Measurements from ENCODE around the gene CDCP1.

DNA sequence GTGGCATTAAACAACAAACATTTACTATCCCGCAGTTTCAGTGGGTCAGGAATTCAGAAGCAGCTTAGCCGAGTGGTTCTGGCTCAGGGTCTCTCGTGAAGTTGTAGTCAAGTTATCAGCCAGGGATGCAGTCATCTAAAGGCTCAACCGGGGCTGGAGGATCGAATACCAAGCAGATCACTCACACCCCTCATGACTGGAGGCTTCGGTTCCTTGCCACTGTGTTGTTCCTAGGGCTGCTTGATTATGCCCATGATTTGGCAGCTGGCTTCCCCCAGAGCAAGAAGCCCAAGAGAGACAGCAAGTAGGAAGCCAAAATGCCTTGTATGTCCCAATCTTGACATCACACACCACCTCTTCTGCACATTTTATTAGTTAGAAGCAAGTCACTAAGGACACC, 33.9 kb upstream of the CDCP1 start:
- no peak for TF ChIP-seq CTCF (IDR thresholded peaks at IDR 0.05 in 8 of 11, conservative IDR thresholded peaks at IDR 0.05 in 3 of 11)
- no peak for TF ChIP-seq POLR2A (IDR thresholded peaks at IDR 0.05)
- TF ChIP-seq POLR2AphosphoS5 (IDR thresholded peaks at IDR 0.05) = no peak

Data from spleen (tissue), 7 donors.